ENCODE measurements around the gene LDLRAD2.
"Not testable (repeated sequence)": the region's sequence is repeated elsewhere in the genome, so short reads cannot be mapped to it uniquely, and the experiment has no call there.

The LDLRAD2 gene, protein sequence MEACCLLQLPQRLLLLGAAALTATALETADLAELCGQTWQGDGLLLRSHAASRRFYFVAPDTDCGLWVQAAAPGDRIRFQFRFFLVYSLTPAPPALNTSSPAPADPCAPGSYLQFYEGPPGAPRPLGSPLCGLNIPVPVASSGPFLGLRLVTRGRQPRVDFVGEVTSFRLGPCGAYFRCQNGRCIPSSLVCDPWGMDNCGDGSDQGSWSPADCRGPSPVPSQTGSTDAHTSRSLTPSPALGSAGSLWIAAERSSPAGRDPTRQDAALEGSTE

DNA sequence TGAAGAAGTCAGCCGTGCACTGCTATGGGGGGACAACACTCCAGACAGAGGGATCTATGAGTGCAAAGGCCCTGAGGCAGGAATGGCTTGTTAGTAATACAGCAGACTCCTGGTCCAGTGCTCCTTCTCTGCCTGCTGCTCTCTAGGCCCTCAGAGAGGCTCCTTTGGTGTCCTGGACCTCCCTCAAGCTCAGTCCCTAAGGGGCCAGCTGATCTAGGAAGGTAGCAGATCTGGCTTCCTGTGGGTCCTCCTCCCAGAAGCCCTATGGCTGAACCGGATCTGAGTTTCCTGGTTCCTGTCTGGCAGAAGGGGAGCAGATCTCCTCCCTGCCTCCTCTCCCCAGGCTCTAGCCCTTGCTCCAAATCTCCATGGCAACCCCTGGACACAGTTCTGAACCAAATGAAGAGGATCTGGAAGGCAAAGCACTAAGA is at the start of gene LDLRAD2:
Gene LDLRAD2, plus strand, starts transcription at position 391 of the 431 bp plus-strand sequence. CDS start 187 bp downstream, outside the sequence.
- DNase-seq = no peak

DNA sequence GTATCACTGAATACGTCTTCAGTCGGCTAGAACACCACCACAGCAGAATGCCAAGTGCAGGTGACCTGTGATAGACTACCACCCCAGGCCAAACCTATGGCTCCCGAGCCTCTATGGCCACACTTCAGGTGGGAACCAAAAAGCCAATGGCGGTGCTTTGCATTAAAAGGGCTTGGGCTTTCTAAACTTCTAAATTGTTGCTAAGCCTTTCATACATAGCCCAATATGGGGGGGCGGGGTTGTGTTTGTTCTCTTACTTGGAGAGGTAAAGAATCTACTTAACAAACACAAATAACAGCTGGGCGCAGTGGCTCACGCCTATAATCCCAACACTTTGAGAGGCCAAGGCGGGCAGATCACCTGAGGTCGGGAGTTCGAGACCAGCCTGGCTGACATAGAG is 48.8 kb upstream of the LDLRAD2 start:
- no peak for DNase-seq

DNA sequence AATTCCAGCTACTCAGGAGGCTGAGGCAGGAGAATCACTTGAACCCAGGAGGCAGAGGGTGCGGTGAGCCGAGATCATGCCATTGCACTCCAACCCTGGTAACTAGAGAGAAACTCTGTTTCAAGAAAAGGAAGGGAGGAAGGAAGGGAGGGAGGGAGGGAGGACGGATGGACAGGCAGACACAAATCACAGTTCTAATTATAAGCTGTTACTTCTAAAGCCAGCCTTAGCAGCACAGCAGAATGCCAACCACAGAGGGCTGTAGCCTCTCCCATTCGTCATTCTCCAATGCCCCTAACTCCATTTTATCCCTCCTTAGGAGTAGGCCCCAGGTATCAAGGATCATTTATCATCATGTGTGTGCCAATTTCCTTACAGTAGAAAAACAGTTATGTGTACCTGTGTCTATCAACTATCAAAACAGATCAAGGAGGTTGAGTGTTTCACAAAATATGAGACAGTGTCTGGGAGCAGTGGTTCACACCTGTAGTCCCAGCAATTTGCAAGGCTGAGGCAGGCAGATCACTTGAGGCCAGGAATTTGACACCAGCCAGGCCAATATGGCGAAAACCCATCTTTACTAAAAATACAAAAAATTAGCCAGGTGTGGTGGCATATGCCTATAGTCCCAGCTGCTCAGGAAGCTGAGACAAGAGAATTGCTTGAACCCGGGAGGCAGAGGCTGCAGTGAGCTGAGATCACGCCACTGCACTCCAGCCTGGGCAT is 48.2 kb upstream of the LDLRAD2 start:
- DNase-seq = no peak

DNA sequence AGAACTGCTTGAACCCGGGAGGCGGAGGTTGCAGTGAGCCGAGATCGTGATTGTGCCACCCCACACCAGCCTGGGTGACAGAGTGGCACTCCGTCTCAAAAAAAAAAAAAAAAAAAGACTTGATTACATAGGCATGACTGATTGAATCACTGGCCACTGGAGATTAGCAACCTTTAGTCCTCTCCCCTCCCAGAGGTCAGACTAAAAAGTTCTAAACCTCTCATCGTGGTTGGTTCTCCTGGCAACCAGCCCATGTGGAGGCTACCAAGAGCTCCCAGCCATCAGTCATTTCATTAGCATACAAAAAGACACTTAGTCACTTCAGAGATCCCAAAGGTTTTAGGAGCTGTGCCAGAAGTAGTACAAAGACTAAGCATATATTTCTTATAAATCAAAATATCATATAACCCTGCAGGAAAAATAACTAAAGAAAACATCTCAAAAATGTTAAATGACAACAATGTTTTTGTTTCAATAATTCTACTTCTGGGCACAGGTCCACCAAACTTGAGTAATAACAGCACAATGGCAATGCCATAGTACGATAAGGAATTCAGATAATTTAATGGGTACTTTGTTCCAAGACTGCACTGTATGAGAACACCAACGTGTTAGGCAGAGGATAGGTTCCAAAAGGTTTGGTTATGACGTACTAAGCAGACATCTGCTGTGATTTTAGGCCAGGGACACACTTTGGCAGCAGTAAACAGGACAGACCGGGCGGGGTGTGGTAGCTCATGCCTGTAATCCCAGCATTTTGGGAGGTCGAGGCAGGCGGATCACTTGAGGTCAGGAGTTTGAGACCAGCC is 47.2 kb upstream of the LDLRAD2 start:
- DNase-seq = no peak

DNA sequence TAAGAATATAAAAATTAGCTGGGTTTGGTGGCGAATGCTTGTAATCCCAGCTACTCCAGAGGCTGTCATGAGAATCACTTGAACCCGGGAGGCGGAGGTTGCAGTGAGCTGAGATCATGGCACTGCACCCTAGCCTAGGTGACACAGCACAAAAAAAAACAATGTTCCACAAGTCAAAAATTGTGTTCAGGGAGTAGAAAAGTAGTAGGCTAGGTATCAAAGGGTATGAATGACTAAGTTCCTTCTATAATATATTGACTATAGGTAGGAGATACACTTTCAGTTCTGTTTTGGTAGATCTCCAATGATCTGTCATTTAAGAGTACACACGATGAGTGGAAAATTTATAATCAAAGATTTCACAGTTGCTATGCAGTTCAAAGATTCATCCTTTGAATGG is 45.9 kb upstream of the LDLRAD2 start:
- DNase-seq = no peak

DNA sequence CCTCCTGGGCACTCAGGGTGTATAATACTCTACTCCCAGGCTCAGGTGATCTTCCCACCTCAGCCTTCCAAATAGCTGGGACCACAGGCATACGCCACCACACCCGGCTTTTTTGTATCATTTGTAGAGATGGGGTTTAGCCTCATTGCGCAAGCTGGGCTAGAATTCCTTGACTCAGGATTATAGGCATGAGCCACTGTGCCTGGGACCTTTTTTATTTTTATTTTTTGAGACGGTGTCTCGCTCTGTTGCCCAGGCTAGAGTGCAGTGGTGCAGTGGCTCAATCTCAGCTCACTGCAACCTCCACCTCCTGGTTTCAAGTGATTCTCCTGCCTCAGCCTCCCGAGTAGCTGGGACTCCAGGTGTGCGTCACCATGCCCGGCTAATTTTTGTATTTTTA is 45.0 kb upstream of the LDLRAD2 start:
- DNase-seq = not testable (repeated sequence)

DNA sequence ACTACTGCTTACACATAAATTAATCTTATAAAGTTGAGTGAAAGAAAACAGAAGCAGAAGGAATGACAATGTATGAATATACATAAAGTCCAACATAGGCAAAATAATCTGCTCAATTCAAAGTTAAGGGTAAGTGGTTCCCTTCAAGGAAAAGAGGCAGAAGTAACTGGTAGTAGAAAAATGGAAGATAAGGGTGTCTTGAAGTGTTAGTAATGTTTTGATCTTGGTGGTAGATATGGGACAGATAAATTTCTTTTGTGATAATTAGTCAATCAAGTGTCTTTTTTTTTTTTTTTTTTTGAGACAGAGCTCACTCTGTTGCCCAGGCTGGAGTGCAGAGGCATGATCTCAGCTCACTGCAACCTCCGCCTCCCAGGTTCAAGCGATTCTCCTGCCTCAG is 41.9 kb upstream of the LDLRAD2 start:
- DNase-seq = no peak

DNA sequence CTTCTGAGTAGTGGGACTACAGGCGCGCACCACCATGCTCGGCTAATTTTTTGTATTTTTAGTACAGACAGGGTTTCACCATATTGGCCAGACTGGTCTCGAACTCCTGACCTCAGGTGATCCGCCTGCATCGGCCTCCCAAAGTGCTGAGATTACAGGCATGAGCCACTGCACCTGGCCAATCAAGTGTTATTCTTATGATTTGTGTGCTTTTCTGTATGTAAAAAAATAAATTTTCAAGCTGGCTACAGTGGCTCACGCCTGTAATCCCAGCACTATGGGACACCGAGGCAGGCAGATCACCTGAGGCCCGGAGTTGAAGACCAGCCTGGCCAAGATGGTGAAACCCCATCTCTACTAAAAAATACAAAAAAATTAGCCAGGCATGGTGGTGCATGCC is 41.5 kb upstream of the LDLRAD2 start:
- not testable (repeated sequence) for DNase-seq

DNA sequence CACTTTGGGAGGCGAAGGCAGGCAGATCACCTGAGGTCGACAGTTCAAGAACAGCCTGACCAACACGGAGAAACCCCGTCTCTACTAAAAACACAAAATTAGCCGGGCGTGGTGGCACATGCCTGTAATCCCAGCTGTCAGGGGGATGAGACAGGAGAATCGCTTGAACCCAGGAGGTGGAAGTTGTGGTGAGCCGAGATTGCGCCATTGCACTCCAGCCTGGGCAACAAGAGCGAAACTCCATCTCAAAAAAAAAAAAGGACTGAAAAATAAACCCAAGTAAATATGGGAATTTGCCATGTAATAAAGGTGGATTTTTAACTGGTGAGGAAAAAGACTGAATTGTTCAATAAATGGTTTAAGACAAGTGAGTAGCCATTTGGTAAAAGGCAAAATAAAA is 40.4 kb upstream of the LDLRAD2 start:
- not testable (repeated sequence) for DNase-seq

DNA sequence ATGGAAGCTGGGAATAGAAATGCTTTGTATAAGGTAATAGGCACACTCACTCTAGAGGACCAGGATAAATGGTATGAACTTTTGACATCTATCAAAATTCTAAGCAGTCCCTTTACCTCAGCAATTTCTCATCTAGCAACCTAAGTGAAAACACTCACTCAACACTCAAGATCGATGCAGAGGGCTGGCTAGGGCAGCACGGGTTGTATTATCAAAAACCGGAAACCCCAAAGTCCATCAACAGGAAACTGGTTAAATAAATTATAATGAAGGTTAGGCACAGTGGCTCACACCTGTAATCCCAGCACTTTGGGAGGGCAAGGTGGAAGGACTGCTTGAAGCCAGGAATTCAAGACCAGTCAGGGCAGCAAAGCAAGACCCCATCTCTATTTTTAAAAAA is 38.5 kb upstream of the LDLRAD2 start:
- DNase-seq = no peak

DNA sequence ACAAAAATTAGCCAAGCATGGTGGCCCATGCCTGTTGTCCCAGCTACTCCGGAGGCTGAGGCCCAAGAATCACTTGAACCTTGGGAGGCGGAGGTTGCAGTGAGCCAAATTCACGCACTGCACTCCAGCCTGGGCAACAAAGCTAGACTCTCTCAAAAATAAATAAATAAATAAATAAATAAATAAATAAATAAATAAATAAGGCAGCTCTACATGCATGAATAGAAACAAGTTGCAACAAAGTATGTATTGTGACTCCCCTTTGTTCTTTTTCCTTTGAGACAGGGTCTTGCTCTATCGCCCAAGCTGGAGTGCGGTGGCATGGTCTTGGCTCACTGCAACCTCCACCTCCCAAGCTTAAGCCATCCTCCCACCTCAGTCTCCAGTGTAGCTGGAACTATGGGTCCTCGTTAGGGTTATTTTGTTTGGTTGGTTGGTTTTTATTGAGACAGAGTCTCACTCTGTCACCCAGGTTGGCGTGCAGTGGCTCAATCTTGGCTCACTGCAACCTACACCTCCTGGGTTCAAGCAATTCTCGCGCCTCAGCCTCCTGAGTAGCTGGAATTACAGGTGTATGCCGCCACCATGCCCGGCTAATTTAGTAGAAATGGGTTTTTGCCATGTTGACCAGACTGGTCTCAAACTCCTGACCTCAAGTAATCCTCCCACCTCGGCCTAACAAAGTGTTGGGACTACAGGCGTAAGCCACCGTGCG is 37.1 kb upstream of the LDLRAD2 start:
- DNase-seq = no peak

DNA sequence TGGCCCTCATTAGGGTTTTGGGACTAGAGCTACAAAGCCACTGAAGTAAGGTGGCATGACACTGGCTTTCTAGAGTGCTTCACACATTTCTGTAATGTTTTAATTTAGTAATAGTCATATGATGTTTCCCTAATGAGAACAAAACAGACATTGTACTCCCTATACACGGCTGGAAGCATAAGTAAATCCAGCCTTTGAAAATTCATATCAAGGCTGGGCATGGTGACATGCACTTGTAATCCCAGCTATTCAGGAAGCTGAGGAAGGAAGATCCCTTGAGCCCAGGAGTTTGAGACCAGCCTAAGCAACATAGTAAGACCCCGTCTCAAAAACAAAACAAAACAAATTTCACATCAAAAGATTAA is 36.5 kb upstream of the LDLRAD2 start:
- no peak for DNase-seq

DNA sequence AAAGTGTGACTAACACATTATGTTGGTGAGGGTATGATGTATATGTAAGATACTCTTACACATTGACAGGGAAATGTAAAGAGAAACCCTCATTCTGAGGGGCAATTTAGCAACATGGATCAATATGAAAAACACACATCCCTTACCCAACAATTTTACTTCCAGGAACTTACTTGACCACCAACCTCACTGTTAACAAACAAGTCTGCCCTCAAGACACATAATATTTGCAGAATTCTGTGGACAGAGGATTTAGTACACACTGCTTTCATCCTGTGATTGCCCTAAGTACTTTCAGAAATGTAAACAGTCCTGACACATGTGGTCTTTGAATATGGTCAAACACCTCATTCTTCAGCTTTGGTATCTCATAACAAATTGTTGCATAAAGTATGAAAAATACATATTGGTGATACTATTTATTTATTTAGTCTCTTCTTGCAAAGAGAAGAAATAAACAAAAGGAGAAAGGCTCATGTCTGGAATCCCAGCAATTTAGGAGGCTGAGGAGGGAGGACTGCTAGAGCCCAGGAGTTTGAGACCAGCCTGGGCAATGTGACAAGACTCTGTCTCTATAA is 36.0 kb upstream of the LDLRAD2 start:
- DNase-seq = no peak

DNA sequence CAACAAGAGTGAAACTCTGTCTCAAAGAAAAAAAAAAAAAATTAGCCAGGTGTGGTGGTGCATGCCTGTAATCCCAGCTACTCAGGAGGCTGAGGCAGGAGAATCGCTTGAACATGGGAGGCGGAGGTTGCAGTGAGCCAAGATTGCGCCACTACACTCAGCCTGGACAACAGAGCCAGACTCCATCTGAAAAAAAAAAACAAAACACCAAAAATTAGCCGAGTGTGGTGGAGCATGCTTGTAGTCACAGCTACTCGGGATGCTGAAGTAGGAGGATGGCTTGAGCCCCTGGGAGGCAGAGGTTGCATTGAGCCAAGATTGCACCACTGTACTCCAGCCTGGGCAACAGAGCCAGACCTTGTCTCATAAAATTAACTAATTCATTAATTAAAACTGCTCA is 35.1 kb upstream of the LDLRAD2 start:
- not testable (repeated sequence) for DNase-seq

DNA sequence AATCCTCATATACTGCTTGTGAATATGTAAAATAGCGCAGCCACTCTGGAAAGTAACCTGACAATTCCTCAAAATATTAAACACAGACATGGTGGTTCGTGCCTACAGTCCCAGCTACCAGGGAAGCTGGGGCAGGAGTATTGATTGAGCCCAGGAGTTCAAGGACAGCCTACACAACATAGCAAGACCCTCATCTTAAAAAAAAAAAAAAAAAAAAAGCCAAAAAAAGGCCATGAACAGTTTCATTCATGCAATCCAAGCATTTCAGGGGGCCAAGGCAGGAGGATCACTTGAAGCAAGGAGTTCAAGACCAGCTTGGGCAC is 33.7 kb upstream of the LDLRAD2 start:
- DNase-seq = no peak

DNA sequence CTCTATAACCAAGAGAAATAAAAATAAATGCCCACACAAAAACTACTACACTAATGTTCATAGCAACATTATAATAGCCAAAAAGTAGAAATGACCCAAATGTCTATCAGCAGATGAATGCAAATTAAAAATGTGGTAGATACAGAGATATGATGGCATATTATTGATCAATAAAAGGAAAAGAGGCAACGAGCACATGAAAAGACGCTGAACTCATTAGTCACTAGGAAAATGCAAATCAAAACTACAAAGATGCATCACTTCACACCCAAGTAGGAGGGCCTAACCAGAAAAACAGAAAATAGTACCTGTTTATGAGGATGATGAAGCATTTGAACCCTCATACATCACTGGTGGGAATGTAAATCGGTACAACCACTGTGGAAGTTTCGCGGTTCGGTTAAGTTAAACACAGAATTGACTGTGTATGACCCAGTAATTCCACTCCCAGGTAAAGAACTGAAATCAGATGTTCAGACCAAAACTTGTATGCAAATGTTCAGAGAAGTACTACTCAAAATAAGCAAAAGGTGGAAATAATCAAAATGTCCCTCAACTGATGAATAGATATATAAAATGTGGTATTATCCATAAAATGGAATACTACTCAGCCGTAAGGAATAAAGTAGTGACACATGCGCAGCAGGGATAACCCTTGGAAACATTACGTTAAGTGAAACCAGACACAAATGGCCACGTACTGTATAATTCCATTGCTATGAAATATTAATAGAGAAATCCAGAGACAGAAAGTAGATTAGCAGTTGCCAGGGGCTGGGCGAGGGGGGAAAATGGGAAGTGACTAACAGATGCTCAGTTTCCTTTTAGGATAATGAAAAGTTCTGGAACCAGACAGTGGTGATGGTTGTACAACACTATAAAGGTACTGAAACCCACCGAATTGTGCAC is 32.2 kb upstream of the LDLRAD2 start:
- DNase-seq = no peak

DNA sequence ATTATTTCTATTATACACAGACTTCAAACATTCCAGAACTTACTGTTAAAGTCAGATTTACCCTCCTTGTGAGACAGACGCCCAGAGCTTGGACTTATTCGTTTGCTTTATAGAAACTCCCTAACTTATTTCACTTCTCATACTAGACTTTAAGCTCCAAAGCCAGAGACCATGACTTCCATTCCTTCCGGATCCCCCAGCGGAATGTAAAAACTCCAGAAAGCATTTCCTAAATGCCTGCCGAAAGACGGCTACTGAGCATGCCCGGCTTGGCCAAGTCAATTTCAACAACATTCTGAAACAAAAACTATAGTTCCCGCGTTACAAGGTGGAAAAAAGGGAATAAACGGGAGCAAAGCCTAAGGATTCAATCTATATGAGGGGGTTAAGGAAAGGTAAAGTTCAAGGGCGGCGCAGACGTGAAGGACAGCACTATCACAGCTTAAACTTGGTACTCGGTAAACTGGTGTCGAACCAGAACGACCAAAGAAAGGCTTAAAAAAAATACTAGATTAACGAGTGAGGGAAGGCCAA is 30.2 kb upstream of the LDLRAD2 start:
- peak; percentile 36 for DNase-seq

DNA sequence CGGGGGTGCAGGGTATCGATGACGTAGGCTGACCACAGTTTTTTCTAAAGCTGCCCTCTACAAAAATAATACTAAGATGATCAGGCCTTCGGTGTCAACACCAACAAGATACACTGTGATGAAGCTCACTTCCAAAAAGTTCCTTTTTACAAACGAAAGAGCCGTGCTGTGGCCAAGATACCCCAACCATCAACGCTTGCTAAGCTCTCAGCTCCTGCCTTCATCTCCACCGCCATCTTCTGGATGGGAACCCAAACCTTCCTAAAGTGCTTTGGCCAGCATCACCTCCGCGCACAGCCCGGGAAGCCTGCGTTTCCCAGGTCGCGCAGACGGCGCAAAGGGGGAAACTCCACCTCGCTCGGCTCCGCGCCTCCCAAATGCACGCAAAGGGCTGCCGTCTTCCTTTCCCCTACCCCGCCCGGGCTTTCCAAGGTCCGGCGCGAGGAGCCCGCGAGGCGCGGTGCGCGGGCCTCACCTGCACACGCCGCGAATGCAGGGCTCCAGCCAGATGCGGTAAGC is 29.7 kb upstream of the LDLRAD2 start:
- peak; percentile 66 for DNase-seq

DNA sequence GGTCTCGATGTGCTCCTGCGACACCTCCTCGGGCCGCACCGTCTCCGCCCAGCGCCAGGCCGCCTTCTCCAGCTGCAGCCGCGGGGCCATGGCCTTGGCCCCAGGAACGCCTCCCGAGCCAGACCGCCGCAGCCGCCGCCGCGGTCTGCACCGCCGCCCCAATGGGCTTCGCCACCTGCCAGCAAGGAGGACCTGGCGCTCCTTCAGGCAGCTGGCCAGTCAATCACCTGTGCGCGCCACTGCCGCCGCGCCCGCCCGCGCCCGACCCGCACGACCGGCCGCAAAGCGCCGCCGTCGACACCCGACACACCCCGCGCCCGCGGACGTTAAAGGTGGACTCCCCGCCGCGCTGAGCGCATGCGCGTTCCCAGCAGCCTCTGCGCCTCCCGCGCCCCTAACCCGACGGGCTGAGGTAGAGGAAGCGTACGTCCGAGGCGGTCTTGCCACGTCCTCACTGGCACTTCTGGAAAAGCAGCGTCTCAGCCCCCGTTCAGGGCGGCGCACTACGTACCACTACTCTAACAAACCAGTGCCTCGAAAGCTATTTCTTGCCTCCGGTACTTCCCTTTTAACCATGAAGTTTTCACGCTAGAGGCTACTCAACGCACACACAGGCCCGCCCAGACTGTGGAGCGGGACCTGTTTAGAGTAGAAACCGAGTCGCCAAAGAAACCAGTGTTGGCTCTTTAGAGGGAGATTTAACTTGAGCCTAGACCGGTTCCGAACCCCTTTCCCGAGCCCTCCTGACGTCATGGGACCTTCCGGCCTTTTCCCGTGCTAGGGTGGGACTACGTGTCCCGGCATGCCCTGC is 29.0 kb upstream of the LDLRAD2 start, which contains the start of gene USP48:
Gene USP48, minus strand, starts transcription at position 282 of the 811 bp plus-strand sequence. Its CDS starts 192 bp downstream, at position 90.
- DNase-seq = peak; percentile 98

Data from right hindlimb (tissue), 1 donor.